Endothelial cell (in vitro differentiated cells): ENCODE measurements around the gene USF2. TPM values are rescaled to one million over a fixed set of nuclear protein-coding genes. Genes with fewer than 3 reads are reported as not detected.

ENCODE experiments used
- DNase-seq: peaks from one replicate; pipeline ENCODE4 v3.0.0; 2021; ENCODE audit warnings: low spot score
- H3K27ac Mint-ChIP-seq: one replicate; pipeline ENCODE4 v1.8.0; 2021; ENCODE audit warnings: mixed read lengths, inconsistent platforms; ENCODE audit not compliant: unreplicated experiment
- H3K27me3 Mint-ChIP-seq: one replicate; pipeline ENCODE4 v1.8.0; 2021; ENCODE audit warnings: mild to moderate bottlenecking, moderate library complexity, mixed read lengths, inconsistent platforms; ENCODE audit not compliant: unreplicated experiment
- H3K36me3 Mint-ChIP-seq: one replicate; pipeline ENCODE4 v1.8.0; 2021; ENCODE audit warnings: mild to moderate bottlenecking, low read depth, mixed read lengths, inconsistent platforms; ENCODE audit not compliant: unreplicated experiment
- H3K4me1 Mint-ChIP-seq: one replicate; pipeline ENCODE4 v1.8.0; 2021; ENCODE audit warnings: mild to moderate bottlenecking, mixed read lengths, inconsistent platforms; ENCODE audit not compliant: unreplicated experiment
- H3K4me3 Mint-ChIP-seq: one replicate; pipeline ENCODE4 v1.8.0; 2021; ENCODE audit warnings: mild to moderate bottlenecking, mixed read lengths, inconsistent platforms; ENCODE audit not compliant: unreplicated experiment
- H3K9me3 Mint-ChIP-seq: one replicate; pipeline ENCODE4 v1.8.0; 2021; ENCODE audit warnings: mixed read lengths, inconsistent platforms; ENCODE audit not compliant: unreplicated experiment
- total RNA-seq: library from RNA; stranded (reverse); fragmentation: NEBNext Ultra II Directional; extraction: Animal tissue kit (Norgen Biotek cat#: 25700); gene quantifications from one replicate; pipeline ENCODE4 v1.2.1, GENCODE V29; 2021; ENCODE audit not compliant: unreplicated experiment
- TF ChIP-seq, protein P1 (sequence below): fragments of 200-600 bp; sonication (generic); IDR thresholded peaks from one replicate; pipeline ENCODE4 v1.5.0; 2021; ENCODE audit warnings: antibody characterized with exemption; ENCODE audit not compliant: unreplicated experiment

USF2 gene
- total RNA-seq, 1 donor from 2014 or later, result 92.2 TPM

DNA sequence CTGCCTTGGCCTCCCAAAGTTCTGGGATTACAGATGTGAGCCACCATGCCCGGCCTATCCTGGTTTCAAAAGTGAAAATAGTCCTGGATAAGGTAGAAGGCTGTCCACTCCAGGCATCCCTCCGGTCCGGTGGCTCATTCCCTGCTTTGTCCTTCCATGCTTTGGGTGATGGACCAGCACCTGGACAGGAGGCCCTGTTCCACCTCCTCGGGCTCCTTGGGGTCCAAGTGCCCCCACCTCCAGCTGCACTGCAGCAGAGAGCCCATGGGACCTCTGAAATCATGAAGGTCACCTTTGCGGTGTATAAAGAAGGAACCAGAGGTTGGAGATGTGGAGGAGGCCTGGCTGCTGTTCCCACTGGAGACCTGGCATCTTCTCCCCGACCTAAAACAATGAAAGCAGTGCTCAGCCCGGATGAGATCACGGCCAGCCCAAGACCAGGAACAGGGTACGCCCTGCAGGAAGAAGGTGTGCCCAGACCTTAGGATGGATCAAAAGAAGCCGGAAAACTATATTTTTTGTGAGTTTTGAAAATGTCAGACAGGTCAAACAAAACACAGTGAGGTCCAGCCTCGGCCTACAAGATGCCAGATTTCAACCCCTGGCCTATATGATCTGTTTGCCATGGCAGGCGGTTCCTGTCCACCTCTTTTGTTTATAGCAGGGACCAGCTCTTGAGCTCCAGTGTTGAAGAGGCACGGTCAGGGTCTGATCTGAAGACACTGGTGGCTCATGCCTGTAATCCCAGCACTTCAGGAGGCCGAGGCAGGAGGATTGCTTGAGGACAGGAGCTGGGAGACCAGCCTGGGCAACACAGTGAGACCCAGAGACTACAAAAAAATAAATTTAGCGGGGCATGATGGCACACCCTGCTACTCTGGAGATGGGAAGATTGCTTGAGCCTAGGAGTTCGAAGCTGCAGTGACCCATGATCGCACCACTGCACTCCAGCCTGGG is 14.1 kb upstream of the USF2 start:
- Mint-ChIP-seq H3K27me3 (peaks cover 15% of the 10 kb centered on the region), H3K36me3 (peaks cover 23% of the 10 kb centered on the region), H3K4me3 (peak overlapping the region; percentile 80), H3K4me1 (peaks cover 43% of the 10 kb centered on the region), H3K9me3 (no peaks in the 10 kb centered on the region), H3K27ac (peak overlapping the region; percentile 87)
- TF ChIP-seq, protein P1, sequence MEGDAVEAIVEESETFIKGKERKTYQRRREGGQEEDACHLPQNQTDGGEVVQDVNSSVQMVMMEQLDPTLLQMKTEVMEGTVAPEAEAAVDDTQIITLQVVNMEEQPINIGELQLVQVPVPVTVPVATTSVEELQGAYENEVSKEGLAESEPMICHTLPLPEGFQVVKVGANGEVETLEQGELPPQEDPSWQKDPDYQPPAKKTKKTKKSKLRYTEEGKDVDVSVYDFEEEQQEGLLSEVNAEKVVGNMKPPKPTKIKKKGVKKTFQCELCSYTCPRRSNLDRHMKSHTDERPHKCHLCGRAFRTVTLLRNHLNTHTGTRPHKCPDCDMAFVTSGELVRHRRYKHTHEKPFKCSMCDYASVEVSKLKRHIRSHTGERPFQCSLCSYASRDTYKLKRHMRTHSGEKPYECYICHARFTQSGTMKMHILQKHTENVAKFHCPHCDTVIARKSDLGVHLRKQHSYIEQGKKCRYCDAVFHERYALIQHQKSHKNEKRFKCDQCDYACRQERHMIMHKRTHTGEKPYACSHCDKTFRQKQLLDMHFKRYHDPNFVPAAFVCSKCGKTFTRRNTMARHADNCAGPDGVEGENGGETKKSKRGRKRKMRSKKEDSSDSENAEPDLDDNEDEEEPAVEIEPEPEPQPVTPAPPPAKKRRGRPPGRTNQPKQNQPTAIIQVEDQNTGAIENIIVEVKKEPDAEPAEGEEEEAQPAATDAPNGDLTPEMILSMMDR, result no peak
- no peak for DNase-seq

DNA sequence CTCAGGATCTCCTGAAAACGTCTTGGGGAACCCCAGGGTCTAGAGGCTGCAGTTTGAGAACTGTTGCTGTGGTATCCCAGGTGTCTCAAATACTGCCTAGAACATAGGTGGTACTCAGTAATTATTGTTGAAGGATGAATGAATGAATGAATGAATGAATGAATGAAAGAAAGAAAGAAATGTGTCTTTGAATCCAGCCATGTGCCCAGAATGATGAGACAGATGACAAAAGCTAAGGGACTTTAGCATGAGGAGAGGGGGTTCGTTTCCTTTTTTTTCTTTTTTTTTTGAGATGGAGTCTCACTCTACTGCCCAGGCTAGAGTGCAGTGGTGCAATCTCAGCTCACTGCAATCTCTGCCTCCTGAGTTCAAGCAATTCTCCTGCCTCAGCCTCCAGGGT is 12.2 kb upstream of the USF2 start:
- TF ChIP-seq, protein P1, result no peak
- H3K9me3 Mint-ChIP-seq, result no peaks in the 10 kb centered on the region
- H3K36me3 Mint-ChIP-seq, result peaks cover 20% of the 10 kb centered on the region
- H3K27me3 Mint-ChIP-seq, result peaks cover 15% of the 10 kb centered on the region
- DNase-seq, result no peak
- H3K4me1 Mint-ChIP-seq, result peaks cover 42% of the 10 kb centered on the region
- H3K27ac Mint-ChIP-seq, result peak overlapping the region; percentile 50
- no peak overlapping the region for H3K4me3 Mint-ChIP-seq

DNA sequence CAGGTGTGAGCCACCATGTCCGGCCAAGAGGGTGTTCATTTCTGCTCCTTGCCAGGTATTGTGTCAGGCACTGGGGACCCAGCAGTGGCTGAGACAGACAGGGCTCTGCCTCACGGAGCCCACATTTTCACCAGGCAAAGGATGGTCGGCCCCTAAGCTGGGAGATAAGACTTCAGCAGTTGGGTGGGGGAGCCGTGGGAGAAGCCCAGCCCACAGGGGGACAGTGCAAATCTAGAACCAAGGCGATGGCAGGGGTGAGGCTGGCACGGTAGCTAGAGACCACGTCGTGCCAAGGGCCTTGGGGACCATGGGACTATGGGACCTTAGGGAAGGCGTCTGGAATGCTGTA is 11.7 kb upstream of the USF2 start:
- no peak overlapping the region for H3K27ac Mint-ChIP-seq
- peaks cover 41% of the 10 kb centered on the region for H3K4me1 Mint-ChIP-seq
- TF ChIP-seq, protein P1, result no peak
- no peak for DNase-seq
- peaks cover 18% of the 10 kb centered on the region for H3K36me3 Mint-ChIP-seq
- H3K4me3 Mint-ChIP-seq, result no peak overlapping the region
- H3K27me3 Mint-ChIP-seq, result peaks cover 14% of the 10 kb centered on the region
- no peaks in the 10 kb centered on the region for H3K9me3 Mint-ChIP-seq

DNA sequence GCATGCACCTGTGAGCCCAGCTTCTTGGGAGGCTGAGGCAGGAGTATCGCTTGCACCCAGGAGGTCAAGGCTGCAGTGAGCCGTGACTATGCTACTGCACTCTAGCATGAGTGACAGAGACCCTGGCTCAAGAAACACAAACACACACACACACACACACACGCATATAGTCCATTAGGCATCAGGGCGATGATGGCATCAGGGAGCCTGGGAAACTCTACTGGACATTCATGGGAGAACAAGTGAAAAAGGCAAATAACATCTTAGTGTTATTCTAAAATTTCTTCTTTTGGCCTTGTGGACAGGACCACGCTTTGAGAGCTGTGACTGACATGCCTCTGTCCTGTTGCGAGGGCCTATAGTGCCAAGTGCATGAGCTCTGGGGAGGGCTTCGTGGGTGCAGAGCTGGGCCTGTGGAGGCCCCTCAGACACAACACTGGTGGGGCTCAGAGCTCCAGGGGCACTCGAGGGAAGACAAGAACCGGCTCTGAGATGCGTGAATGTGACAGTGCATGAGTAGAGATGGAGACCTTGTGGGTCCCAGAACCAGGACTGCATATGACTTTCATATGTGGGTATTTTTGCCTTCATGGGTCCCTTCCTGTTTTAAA is 8.0 kb upstream of the USF2 start:
- Mint-ChIP-seq H3K27me3 (peaks cover 7% of the 10 kb centered on the region), H3K27ac (no peak overlapping the region), H3K9me3 (no peaks in the 10 kb centered on the region), H3K4me3 (no peak overlapping the region), H3K4me1 (peaks cover 15% of the 10 kb centered on the region), H3K36me3 (peaks cover 3% of the 10 kb centered on the region)
- TF ChIP-seq, protein P1, result no peak
- DNase-seq, result no peak
